HG03432 (cell line): ENCODE results near the gene FCRLA.

ENCODE experiments used
- ATAC-seq: cut with Tn5 transposase; IDR thresholded peaks from one replicate; pipeline ENCODE4 v1.9.1; 2021; ENCODE audit warnings: mild to moderate bottlenecking, moderate library complexity; ENCODE audit not compliant: unreplicated experiment

Gene FCRLA

DNA sequence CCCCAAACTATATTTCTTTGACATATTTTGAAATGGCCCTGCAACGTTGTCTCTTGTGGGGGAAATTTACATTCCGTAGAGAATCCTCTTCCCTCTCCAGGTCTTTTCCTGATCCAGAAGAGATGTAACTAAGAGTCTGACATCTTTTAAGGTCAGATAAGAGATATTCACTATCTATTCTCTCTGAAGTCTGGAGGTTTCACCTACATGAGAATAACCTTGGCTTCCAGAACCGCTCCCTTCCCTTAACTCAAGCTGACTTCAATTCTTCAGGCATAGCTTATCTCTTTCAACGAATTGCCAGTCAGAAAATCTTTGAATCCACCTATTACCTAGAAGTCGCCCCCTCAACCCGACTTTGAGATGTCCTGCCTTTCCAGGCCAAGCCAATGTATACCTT is 24.2 kb downstream of the FCRLA start:
- no peak for ATAC-seq

DNA sequence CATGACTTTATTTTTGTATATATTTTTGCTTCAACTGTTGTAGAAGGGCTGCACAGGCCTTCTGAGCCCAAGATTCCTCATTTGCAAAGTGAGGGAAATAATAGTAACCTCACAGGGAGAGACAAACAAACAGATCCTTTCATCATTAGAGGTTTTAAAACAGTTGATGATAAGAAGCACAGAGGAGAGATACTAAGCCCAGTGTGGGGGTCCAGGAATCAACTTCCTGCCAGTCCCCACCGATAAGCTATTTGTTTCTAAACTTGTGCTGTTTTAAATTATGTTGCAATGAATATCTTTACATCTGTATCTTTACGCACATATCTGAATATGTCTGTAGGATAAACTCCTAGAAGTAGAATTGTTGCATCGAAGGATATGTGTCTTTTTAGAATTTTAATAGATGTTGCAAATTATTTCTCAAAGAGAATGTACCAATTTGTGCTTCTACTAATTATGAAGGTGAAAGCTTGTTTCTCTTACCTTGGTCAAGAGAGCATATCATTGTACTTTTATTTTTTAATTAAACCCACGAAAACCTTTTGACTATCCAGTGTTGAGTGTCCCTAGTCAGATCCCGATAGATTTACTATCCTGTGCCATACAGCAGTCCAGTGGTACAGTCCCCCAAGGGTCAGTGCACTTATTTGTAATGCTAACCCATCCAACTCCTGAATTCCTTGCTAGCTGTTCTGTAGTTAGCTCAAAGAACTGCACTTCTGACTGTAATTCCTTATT is 25.1 kb downstream of the FCRLA start:
- no peak for ATAC-seq

DNA sequence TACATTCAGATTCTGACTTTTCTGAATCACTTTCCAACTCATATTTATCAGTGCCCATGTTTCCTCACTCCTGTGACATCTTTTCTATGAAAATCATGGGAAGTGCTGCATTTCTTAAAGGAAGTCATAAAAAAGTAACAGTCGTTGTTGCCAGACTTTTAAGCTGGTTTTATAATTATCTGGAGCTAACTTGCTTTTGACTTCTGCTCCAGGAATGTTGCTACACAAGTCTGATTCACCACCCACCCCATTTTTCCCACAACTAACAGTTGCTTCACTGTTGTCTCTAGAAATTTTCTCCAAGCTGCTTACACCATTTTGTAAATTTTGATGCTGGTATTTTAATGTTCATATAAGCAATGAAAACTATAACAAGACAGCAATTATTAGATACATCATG is 26.5 kb downstream of the FCRLA start:
- no peak for ATAC-seq

DNA sequence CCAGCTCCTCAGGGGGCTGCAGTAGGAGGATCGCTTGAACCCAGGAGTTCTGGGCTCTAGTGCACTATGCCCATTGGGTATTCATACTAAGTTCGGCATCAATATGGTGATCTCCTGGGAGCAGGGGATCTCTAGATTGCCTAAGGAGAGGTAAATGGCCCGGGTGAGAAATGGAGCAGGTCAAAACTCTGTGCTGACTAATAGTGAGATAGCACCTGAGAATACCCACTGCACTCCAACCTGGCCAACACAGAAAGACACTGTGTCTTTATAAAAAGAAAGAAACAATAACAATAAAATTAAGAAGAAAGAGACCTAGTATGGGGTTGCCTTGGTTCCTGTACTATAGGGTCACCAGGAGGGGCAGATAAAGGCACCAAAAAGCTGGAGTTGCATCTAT is 28.8 kb downstream of the FCRLA start:
- ATAC-seq: no peak

DNA sequence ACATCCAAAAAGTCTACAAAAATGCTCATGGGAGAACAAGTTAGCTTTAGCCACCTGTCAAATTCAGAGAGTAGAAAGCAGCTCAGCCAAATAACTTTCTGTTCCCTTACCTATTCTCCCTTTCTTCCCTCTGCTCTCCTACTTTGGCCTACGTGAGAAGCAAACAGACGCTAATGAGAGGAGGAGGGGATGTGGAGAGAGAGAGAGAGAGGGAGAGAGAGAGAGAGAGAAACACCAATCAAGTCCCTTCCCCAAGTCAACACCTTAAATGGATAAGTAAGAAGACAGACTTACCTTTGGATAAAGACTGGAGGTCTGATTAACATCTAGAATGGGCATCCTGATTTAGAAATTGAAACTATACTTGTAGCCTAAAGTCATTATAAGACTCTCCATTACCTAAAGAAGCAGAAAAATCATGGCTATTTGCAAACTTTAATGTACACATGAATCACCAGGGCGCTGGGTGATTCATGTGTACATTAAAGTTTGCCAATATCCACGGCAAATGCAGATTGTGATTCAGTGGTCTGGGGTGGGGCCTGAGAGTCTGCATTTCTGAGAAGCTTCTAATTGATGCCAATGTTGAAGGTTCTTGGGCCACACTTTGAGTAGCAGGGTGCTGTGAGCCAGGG is 29.4 kb downstream of the FCRLA start:
- no peak for ATAC-seq

DNA sequence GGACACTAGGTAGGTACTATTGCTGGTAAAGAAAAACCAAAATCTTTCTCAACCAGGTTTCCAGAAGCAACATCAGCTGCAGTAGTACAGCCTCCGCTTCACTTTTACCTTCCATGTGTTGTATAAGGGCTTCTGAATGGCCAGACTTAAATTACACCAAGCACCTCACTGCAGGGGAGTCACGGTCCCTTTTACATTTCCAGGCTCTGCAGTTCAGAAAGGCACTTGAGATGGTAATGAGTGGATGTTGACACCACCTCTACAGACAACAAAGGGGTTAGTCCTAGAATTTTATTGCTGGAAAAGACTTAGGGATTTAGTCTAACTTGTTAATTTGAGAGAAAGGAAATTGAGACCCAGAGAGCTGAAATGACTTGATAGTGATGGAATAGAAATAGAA is 30.6 kb downstream of the FCRLA start:
- ATAC-seq: no peak

DNA sequence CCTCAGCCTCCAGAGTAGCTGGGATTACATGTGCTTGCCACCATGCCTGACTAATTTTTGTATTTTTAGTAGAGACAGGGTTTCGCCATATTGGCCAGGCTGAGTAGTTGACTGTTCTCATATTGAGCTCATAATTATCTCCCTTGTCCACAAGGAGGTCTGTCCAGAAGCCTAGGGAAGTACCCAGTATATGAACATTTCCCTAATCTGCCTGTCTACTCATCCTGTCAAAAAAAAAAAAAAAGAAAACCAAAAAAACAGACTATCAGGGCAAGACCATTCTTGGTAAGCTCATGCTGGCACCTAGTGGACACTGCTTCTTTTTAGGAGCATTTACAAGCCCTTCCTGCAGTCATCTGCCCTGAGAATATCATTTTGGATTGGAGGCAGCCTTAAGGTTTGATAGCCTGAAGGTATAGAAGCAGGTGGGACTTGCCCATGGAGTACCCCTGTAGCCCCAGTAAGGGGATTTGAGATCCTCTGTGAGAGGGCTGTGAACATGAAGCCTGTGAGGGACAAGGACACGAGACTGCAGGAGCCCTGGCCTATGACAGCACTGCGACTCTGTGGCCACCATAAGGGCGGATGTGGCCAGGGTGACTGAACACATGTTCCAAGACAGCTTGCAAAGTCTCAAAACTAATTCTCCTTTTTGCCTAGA is 31.7 kb downstream of the FCRLA start:
- ATAC-seq: peak; percentile 74

DNA sequence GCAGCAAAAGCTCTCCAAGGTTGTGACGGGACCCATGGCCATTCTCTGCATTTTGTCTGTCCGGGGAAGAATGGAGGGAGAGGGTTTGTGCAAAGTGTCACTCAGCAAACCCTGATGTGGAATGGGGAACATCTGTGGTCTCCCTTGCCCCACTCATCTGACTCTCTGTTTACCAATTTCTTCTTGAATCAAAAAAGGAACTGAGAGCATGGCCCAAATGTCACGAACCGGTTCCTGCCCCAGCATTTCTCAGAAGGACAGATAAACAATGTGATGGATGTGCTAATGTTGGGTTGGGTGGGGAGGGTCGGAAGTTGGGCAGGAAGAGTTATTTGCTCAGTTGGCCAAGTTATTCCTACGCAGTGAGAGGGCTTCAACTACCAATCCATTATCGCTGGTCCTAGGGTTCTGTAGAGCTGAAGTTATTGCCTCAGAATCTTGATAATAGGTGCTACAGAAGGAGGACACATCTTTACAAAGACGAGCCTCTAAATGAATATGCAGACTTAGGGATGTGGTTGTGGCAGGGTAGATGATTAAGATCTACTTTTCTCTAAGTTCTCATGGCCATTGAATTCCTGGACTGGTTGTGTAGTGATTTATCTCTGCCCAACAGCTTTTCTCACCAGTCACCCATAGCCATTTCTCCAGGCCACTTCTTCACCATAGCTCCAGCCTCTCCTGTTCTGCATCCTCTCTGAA is 33.0 kb downstream of the FCRLA start:
- ATAC-seq: no peak

DNA sequence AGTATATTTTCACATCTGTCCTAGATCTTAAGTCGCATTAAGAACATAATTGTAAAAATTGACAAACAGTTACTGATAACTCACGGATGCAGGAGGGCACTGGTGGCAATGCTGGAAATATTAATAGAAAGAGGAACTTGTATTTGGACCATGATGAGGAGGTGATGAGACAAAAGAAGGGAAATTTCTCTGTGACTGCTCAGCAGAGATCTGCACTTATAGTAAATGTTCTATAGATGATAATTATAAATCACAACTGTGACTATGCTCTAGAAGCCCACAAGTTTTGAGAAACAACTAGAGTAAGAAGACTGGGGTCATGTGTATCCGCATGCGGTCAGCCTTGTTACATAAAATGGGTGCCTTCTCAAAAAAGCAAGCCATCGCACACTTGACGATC is 33.9 kb downstream of the FCRLA start:
- no peak for ATAC-seq

DNA sequence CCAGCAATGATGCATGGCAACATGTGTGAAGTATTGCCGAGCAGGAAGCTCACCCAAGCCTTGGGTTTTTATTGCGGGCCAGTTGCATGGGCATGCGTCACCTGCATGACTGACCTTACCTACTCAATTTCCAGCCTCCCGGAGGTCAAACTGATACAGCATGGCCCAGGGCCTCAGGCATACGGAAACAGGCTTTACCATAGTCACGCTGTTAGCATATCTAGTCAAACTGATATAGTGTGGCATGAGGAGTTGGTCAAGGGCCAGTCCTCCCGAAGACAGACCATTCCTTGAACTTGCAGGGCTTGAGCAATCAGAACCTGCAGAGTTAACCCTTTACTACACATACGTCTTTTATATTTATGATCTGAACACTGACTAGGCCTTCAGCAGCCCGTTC is 36.2 kb downstream of the FCRLA start:
- no peak for ATAC-seq

DNA sequence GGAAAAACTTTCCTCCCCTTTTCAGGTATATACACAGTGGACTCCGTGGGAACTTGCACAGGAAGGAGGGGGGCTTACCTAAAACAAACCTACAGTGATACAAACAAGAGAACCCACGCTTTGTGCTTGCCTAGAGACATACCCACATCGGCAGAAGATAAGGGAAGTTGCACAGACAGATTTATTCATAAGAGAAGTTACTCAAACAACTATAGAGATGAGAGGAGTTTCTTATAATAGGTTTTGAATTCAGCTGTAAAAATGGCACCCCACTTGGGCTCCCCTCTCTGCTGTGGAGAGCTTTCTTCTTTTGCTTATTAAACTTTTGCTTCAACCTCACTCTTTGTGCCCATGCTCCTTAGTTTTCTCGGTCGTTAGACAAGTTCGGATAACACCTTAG is 40.8 kb downstream of the FCRLA start:
- no peak for ATAC-seq

DNA sequence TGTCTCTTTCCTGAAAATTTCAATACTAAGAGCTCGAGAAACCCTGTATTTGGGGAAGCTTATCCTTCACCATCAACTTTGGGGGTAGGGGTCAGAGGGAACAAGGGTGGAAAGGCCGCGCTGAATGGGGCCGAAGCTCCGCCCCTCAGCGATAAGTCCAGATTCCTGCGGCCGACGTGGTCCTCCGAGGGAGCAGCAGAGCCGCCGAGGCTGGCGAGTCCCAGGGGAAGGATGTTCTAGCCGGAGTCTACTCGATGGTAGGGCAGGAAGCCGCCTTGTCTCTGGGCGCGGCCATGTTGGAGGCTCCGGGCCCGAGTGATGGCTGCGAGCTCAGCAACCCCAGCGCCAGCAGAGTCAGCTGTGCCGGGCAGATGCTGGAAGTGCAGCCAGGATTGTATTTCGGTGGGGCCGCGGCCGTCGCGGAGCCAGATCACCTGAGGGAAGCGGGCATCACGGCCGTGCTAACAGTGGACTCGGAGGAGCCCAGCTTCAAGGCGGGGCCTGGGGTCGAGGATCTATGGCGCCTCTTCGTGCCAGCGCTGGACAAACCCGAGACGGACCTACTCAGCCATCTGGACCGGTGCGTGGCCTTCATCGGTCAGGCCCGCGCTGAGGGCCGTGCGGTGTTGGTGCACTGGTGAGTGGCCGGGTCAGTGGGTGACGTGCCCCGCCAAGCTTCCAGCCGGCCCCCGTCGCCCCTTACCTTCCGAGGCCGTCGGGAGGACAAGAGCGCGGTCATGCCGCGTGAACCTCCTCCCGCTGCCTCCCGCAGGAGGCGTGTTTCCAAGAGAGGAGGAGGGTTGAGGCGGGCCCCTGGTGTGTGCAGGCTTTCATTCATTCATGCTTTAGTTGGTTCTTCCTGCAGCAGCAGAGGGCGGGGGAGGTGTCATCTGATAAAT is 42.7 kb downstream of the FCRLA start, which contains the start of gene DUSP12:
Gene DUSP12 (plus strand): TSS at position 278 of the 899 bp plus-strand sequence. CDS start 16 bp downstream, at position 294.
- peak; percentile 97 for ATAC-seq

DNA sequence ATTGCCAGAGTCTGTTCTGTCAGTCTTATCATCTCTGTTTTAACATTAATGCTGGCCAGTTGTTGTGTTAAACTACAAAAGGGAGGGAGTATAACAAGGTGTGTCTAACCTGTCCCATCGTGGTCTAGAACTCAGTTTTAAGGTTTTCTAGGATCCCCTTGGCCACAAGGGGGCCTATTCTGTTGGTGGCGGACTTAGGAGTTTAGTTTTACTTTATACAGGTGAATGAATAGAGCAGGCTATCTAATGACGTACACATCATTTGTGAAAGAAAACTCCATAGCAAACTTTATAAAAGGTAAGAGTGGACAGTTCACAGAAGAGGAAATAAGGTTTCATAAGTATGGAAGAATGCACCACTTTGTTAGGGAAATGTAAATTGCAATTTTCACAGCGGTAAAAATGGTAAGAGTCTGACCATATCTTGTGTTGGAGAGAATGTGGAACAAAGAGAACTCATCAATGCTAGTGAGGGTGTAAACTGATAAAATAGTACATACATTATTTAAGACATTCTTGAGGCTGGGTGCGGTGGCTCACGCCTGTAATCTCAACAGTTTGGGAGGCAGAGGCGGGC is 56.6 kb downstream of the FCRLA start:
- no peak for ATAC-seq
